ENCODE results near the gene TCAIM.

The TCAIM gene

GRCh38 chr3:44429459-44429858 lies 90.9 kb downstream of the TCAIM start:
- Histone ChIP-seq H3K27ac (ENCODE audit: extremely low read depth, low read depth, low read length) (no peak overlapping the region), H3K4me1 (ENCODE audit: control insufficient read depth, insufficient read depth, low read length) (no peaks in the 10 kb centered on the region), H3K4me3 (ENCODE audit: low read depth, low read length) (no peak overlapping the region), H3K36me3 (ENCODE audit: control insufficient read depth in 2 of 2, insufficient read depth in 1 of 2, low read length in 2 of 2) (no peaks in the 10 kb centered on the region), H3K9me3 (ENCODE audit: control insufficient read depth, insufficient read depth, low read depth, low read length) (no peaks in the 10 kb centered on the region)
- TF ChIP-seq, protein P1, sequence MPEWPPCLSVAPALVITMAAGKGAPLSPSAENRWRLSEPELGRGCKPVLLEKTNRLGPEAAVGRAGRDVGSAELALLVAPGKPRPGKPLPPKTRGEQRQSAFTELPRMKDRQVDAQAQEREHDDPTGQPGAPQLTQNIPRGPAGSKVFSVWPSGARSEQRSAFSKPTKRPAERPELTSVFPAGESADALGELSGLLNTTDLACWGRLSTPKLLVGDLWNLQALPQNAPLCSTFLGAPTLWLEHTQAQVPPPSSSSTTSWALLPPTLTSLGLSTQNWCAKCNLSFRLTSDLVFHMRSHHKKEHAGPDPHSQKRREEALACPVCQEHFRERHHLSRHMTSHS (tag by site-specific recombination; IDR thresholded peaks at IDR 0.05), result no peak
- TF ChIP-seq ZNF555 (tag by site-specific recombination; conservative IDR thresholded peaks at IDR 0.05) (no peak), ZFP69B (tag by site-specific recombination; IDR thresholded peaks at IDR 0.05) (no peak), ZNF473 (tag by site-specific recombination; IDR thresholded peaks at IDR 0.05) (no peak), GLI4 (tag by site-specific recombination; IDR thresholded peaks at IDR 0.05) (no peak), ZNF239 (tag by site-specific recombination; IDR thresholded peaks at IDR 0.05) (no peak), ZNF530 (tag by site-specific recombination; IDR thresholded peaks at IDR 0.05; ENCODE audit: low read depth) (no peak), ZBTB1 (tag by site-specific recombination; IDR thresholded peaks at IDR 0.05) (no peak), ZNF138 (tag by site-specific recombination; IDR thresholded peaks at IDR 0.05; ENCODE audit: borderline replicate concordance) (no peak), YY2 (tag by site-specific recombination; IDR thresholded peaks at IDR 0.05) (no peak), ZNF24 (tag by site-specific recombination; IDR thresholded peaks at IDR 0.05) (no peak), ZNF670 (tag by site-specific recombination; IDR thresholded peaks at IDR 0.05; ENCODE audit: low read depth) (no peak), ZNF350 (tag by site-specific recombination; IDR thresholded peaks at IDR 0.05) (no peak), ZNF248 (tag by site-specific recombination; IDR thresholded peaks at IDR 0.05) (no peak), ZNF843 (tag by site-specific recombination; IDR thresholded peaks at IDR 0.05) (no peak), ZNF560 (tag by site-specific recombination; IDR thresholded peaks at IDR 0.05; ENCODE audit: borderline replicate concordance) (no peak)
- TF ChIP-seq, protein P2, sequence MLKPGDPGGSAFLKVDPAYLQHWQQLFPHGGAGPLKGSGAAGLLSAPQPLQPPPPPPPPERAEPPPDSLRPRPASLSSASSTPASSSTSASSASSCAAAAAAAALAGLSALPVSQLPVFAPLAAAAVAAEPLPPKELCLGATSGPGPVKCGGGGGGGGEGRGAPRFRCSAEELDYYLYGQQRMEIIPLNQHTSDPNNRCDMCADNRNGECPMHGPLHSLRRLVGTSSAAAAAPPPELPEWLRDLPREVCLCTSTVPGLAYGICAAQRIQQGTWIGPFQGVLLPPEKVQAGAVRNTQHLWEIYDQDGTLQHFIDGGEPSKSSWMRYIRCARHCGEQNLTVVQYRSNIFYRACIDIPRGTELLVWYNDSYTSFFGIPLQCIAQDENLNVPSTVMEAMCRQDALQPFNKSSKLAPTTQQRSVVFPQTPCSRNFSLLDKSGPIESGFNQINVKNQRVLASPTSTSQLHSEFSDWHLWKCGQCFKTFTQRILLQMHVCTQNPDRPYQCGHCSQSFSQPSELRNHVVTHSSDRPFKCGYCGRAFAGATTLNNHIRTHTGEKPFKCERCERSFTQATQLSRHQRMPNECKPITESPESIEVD (tag by site-specific recombination; IDR thresholded peaks at IDR 0.05), result no peak
- CTCF ChIA-PET, result interaction anchor here (0.7 kb wide), 1 partner anchor 12 kb away, joined by 5 read pairs; no protein-coding TSS in a partner anchor
- POLR2A ChIA-PET, result no interaction called here

DNA sequence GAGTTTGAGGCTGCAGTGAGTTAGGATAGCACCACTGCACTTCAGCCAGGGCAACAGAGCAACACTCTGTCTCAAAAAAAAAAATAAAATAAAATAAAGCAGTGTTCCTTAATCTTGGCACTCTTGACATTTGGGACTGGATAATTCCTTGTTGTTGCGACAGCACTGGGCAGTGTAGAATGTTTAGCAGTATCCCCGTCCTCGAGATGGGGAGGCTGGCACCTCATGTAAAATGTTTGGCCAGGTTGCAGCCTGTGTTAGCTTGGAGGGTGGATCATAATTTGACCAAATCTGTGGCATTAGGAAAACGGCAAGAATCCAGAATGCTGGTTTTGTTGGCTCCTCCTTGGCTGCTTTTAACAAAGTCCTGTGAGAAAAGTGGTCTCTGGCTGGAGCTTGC lies 91.9 kb downstream of the TCAIM start:
- Histone ChIP-seq H3K27ac (ENCODE audit: extremely low read depth, low read depth, low read length) (no peak overlapping the region), H3K9me3 (ENCODE audit: control insufficient read depth, insufficient read depth, low read depth, low read length) (no peaks in the 10 kb centered on the region), H3K4me3 (ENCODE audit: low read depth, low read length) (no peak overlapping the region), H3K36me3 (ENCODE audit: control insufficient read depth in 2 of 2, insufficient read depth in 1 of 2, low read length in 2 of 2) (no peaks in the 10 kb centered on the region), H3K4me1 (ENCODE audit: control insufficient read depth, insufficient read depth, low read length) (no peaks in the 10 kb centered on the region)
- ChIA-PET CTCF (interaction anchor here (0.7 kb wide), 1 partner anchor 13 kb away, joined by 5 read pairs; no protein-coding TSS in a partner anchor), POLR2A (no interaction called here)
- TF ChIP-seq SP2 (tag by site-specific recombination; IDR thresholded peaks at IDR 0.05) (no peak), ZNF19 (tag by site-specific recombination; IDR thresholded peaks at IDR 0.05; ENCODE audit: low read depth) (no peak), HOXA7 (CRISPR knock-in tag; IDR thresholded peaks at IDR 0.05; ENCODE audit: borderline replicate concordance) (no peak), GFI1B (tag by site-specific recombination; IDR thresholded peaks at IDR 0.05) (no peak), ZNF624 (tag by site-specific recombination; IDR thresholded peaks at IDR 0.05) (no peak), HOXC10 (CRISPR knock-in tag; IDR thresholded peaks at IDR 0.05) (no peak)
- TF ChIP-seq, protein P3, sequence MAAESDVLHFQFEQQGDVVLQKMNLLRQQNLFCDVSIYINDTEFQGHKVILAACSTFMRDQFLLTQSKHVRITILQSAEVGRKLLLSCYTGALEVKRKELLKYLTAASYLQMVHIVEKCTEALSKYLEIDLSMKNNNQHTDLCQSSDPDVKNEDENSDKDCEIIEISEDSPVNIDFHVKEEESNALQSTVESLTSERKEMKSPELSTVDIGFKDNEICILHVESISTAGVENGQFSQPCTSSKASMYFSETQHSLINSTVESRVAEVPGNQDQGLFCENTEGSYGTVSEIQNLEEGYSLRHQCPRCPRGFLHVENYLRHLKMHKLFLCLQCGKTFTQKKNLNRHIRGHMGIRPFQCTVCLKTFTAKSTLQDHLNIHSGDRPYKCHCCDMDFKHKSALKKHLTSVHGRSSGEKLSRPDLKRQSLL (tag by site-specific recombination; IDR thresholded peaks at IDR 0.05), result no peak

Data from HEK293 (cell line).